ENCODE results near the gene ZNF91. TPM values are rescaled to one million over a fixed set of nuclear protein-coding genes. Genes with fewer than 3 reads are reported as not detected.
"Not testable (repeated sequence)": the region's sequence is repeated elsewhere in the genome, so short reads cannot be mapped to it uniquely, and the experiment has no call there.

ZNF91 gene
- total and polyA plus RNA-seq, 2 donors (not counting 1 experiment from before 2014, with no cell fraction given): 10.9 to 17.8 TPM

GRCh38 chr19:23399443-23399842 is 4.2 kb upstream of the ZNF91 start:
- Histone ChIP-seq H4K20me1 (ENCODE audit: control insufficient read depth, extremely low read depth, insufficient read depth, low read length) (no peaks in the 10 kb centered on the region), H3K36me3 (ENCODE audit: control insufficient read depth, insufficient read depth, low read length) (no peaks in the 10 kb centered on the region), H3K9ac (ENCODE audit: insufficient read depth, low read length) (no peak overlapping the region), H3K9me3 (ENCODE audit: control insufficient read depth, insufficient read depth, low read depth, low read length) (no peaks in the 10 kb centered on the region), H3K4me2 (ENCODE audit: extremely low read depth, insufficient read depth, low read length) (no peak overlapping the region), H3K79me2 (ENCODE audit: control insufficient read depth, insufficient read depth, low read length) (peaks cover 8% of the 10 kb centered on the region), H3K27ac (ENCODE audit: insufficient read depth, low read length) (no peak overlapping the region), H2AFZ (ENCODE audit: low read length) (no peak overlapping the region), H3K27me3 (ENCODE audit: control insufficient read depth, insufficient read depth, low read length) (no peaks in the 10 kb centered on the region), H3K4me3 (replicated peaks in 1 of 4; ENCODE audit: control extremely low read depth in 1 of 4, insufficient read depth in 1 of 4, low read depth in 3 of 4, low read length in 4 of 4) (no peak overlapping the region), H3K4me1 (ENCODE audit: control insufficient read depth, extremely low read depth, insufficient read depth, low read length) (no peaks in the 10 kb centered on the region)
- DNase-seq (ENCODE audit: low read depth in 2 of 2): no peak
- TF ChIP-seq CTCF (conservative IDR thresholded peaks at IDR 0.05 in 1 of 2, IDR thresholded peaks at IDR 0.05 in 1 of 2; ENCODE audit: low read depth in 1 of 2, low read length in 2 of 2) (no peak), EZH2 (IDR thresholded peaks at IDR 0.05; ENCODE audit: low read length, missing control alignments) (no peak)

- peak overlapping the region; percentile 40 for H2AFZ ChIP-seq (ENCODE audit: low read length)
- peak overlapping the region in 2 of 4 experiments; percentile 87 to 93 for H3K4me3 ChIP-seq (replicated peaks in 1 of 4; ENCODE audit: control extremely low read depth in 1 of 4, insufficient read depth in 1 of 4, low read depth in 3 of 4, low read length in 4 of 4)
- H3K9me3 ChIP-seq (ENCODE audit: control insufficient read depth, insufficient read depth, low read depth, low read length); H3K4me2 ChIP-seq (ENCODE audit: extremely low read depth, insufficient read depth, low read length); H3K27me3 ChIP-seq (ENCODE audit: control insufficient read depth, insufficient read depth, low read length); H4K20me1 ChIP-seq (ENCODE audit: control insufficient read depth, extremely low read depth, insufficient read depth, low read length); H3K4me1 ChIP-seq (ENCODE audit: control insufficient read depth, extremely low read depth, insufficient read depth, low read length); H3K36me3 ChIP-seq (ENCODE audit: control insufficient read depth, insufficient read depth, low read length); H3K27ac ChIP-seq (ENCODE audit: insufficient read depth, low read length); H3K9ac ChIP-seq (ENCODE audit: insufficient read depth, low read length); DNase-seq (ENCODE audit: low read depth in 2 of 2): not testable (repeated sequence)
- H3K79me2 ChIP-seq (ENCODE audit: control insufficient read depth, insufficient read depth, low read length): peaks cover 31% of the 10 kb centered on the region
Observed at GRCh38 chr19:23395722-23396117, 449 bp upstream of the ZNF91 start.

- peaks cover 2% of the 10 kb centered on the region for H3K36me3 ChIP-seq (ENCODE audit: control insufficient read depth, insufficient read depth, low read length)
- H2AFZ ChIP-seq (ENCODE audit: low read length): peak overlapping the region; percentile 96
- peak overlapping the region; percentile 83 to 96 (median 90) for H3K4me3 ChIP-seq (replicated peaks in 1 of 4; ENCODE audit: control extremely low read depth in 1 of 4, insufficient read depth in 1 of 4, low read depth in 3 of 4, low read length in 4 of 4)
- peaks cover 33% of the 10 kb centered on the region for H3K79me2 ChIP-seq (ENCODE audit: control insufficient read depth, insufficient read depth, low read length)
- no peaks in the 10 kb centered on the region for H4K20me1 ChIP-seq (ENCODE audit: control insufficient read depth, extremely low read depth, insufficient read depth, low read length)
- peak overlapping the region; percentile 66 for H3K4me2 ChIP-seq (ENCODE audit: extremely low read depth, insufficient read depth, low read length)
- H3K27ac ChIP-seq (ENCODE audit: insufficient read depth, low read length): peak overlapping the region; percentile 98
- peaks cover 2% of the 10 kb centered on the region for H3K4me1 ChIP-seq (ENCODE audit: control insufficient read depth, extremely low read depth, insufficient read depth, low read length)
- no peaks in the 10 kb centered on the region for H3K27me3 ChIP-seq (ENCODE audit: control insufficient read depth, insufficient read depth, low read length)
- DNase-seq (ENCODE audit: low read depth in 2 of 2): peak; percentile 32 to 38
- H3K9me3 ChIP-seq (ENCODE audit: control insufficient read depth, insufficient read depth, low read depth, low read length): no peaks in the 10 kb centered on the region
- H3K9ac ChIP-seq (ENCODE audit: insufficient read depth, low read length): peak overlapping the region; percentile 98
- TF ChIP-seq EZH2 (IDR thresholded peaks at IDR 0.05; ENCODE audit: low read length, missing control alignments): no peak
- TF ChIP-seq CTCF (conservative IDR thresholded peaks at IDR 0.05 in 1 of 2, IDR thresholded peaks at IDR 0.05 in 1 of 2; ENCODE audit: low read depth in 1 of 2, low read length in 2 of 2): no peak
Observed at GRCh38 chr19:23394511-23394910, 760 bp downstream of the ZNF91 start.

Measured in fibroblast of lung (primary cell).